Measurements from ENCODE around the gene NUP93.
"Not testable (repeated sequence)": the region's sequence is repeated elsewhere in the genome, so short reads cannot be mapped to it uniquely, and the experiment has no call there.

Gene NUP93

DNA sequence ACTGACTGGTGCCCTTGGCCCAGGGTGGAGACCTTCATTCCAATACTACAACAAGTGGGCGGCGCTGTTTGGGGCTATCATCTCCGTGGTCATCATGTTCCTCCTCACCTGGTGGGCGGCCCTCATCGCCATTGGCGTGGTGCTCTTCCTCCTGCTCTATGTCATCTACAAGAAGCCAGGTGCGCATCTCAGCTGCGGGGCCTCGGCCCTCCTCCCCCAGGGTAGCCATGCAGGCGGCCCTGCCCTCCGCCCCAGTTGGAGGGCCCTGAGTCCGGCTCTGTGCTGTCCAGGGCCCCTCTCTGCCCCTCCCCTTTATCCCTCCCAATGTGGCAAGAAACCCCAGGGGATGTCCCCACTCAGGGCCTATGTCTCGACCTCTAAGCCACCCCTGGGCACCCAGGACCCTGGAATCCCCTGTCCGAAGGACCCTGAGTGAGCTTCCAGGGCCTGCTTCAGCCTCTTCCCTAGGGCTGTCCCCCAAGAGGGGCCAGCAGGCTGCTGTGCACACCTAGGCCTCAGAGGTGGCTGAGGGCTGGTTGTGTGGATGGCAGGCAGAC lies 154.2 kb downstream of the NUP93 start:
- Histone ChIP-seq H3K79me2 (ENCODE audit: insufficient read depth, low read length) (no peaks in the 10 kb centered on the region), H3K27ac (ENCODE audit: low read length) (no peak overlapping the region), H3K9me3 (ENCODE audit: insufficient read depth, low read length, severe bottlenecking) (no peaks in the 10 kb centered on the region), H3K4me2 (ENCODE audit: insufficient read depth, low read length) (no peak overlapping the region), H3K4me1 (ENCODE audit: insufficient read depth, low read length) (no peaks in the 10 kb centered on the region), H3K4me3 (ENCODE audit: low read depth in 1 of 2, low read length in 2 of 2) (no peak overlapping the region), H3K9ac (ENCODE audit: low read depth, low read length) (no peak overlapping the region), H4K20me1 (ENCODE audit: insufficient read depth, low read length) (no peaks in the 10 kb centered on the region; the same call in 1 of the 2 replicates), H3K36me3 (ENCODE audit: insufficient read depth, low read length) (no peaks in the 10 kb centered on the region), H3K27me3 (ENCODE audit: insufficient read depth, low read length, poor library complexity) (no peaks in the 10 kb centered on the region), H2AFZ (ENCODE audit: low read depth, low read length) (no peak overlapping the region)
- DNase-seq (no peak), ATAC-seq (ENCODE audit: insufficient read depth, low read depth) (no peak)
- TF ChIP-seq EZH2 (IDR thresholded peaks at IDR 0.05; ENCODE audit: borderline replicate concordance, low read depth, low read length, severe bottlenecking), result no peak
- TF ChIP-seq, protein P1, sequence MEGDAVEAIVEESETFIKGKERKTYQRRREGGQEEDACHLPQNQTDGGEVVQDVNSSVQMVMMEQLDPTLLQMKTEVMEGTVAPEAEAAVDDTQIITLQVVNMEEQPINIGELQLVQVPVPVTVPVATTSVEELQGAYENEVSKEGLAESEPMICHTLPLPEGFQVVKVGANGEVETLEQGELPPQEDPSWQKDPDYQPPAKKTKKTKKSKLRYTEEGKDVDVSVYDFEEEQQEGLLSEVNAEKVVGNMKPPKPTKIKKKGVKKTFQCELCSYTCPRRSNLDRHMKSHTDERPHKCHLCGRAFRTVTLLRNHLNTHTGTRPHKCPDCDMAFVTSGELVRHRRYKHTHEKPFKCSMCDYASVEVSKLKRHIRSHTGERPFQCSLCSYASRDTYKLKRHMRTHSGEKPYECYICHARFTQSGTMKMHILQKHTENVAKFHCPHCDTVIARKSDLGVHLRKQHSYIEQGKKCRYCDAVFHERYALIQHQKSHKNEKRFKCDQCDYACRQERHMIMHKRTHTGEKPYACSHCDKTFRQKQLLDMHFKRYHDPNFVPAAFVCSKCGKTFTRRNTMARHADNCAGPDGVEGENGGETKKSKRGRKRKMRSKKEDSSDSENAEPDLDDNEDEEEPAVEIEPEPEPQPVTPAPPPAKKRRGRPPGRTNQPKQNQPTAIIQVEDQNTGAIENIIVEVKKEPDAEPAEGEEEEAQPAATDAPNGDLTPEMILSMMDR (IDR thresholded peaks at IDR 0.05; ENCODE audit: borderline replicate concordance, extremely low read depth, low read length, poor library complexity, severe bottlenecking), result no peak

DNA sequence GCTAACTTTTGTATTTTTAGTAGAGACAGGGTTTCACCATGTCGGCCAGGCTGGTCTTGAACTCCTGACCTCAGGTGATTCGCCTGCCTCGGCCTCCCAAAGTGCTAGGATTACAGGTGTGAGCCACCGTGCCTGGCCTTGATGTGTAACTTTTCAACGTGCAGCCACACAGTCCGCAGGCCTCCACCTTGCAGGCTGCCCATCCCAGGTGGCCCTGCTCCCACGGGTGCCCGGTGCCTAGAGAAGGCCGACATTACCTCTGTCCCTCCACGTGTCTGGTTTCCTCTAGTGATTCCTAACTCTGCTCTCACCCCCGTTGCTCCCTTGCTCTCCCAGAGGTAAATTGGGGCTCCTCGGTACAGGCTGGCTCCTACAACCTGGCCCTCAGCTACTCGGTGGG lies 155.0 kb downstream of the NUP93 start:
- not testable (repeated sequence) for H3K4me2 ChIP-seq (ENCODE audit: insufficient read depth, low read length); H3K27ac ChIP-seq (ENCODE audit: low read length); H3K79me2 ChIP-seq (ENCODE audit: insufficient read depth, low read length); ATAC-seq (ENCODE audit: insufficient read depth, low read depth); H3K4me3 ChIP-seq (ENCODE audit: low read depth in 1 of 2, low read length in 2 of 2); H3K27me3 ChIP-seq (ENCODE audit: insufficient read depth, low read length, poor library complexity); H3K9me3 ChIP-seq (ENCODE audit: insufficient read depth, low read length, severe bottlenecking); H3K9ac ChIP-seq (ENCODE audit: low read depth, low read length); H3K4me1 ChIP-seq (ENCODE audit: insufficient read depth, low read length); H2AFZ ChIP-seq (ENCODE audit: low read depth, low read length); H3K36me3 ChIP-seq (ENCODE audit: insufficient read depth, low read length); DNase-seq; H4K20me1 ChIP-seq (ENCODE audit: insufficient read depth, low read length)

- H3K36me3 ChIP-seq (ENCODE audit: insufficient read depth, low read length), result no peaks in the 10 kb centered on the region
- DNase-seq (no peak), ATAC-seq (ENCODE audit: insufficient read depth, low read depth) (no peak)
- H3K9ac ChIP-seq (ENCODE audit: low read depth, low read length), result no peak overlapping the region
- no peaks in the 10 kb centered on the region for H3K79me2 ChIP-seq (ENCODE audit: insufficient read depth, low read length)
- H3K4me3 ChIP-seq (ENCODE audit: low read depth in 1 of 2, low read length in 2 of 2), result no peak overlapping the region
- H4K20me1 ChIP-seq (ENCODE audit: insufficient read depth, low read length), result no peaks in the 10 kb centered on the region; the same call in 1 of the 2 replicates
- no peaks in the 10 kb centered on the region for H3K4me1 ChIP-seq (ENCODE audit: insufficient read depth, low read length)
- no peak overlapping the region for H3K4me2 ChIP-seq (ENCODE audit: insufficient read depth, low read length)
- H3K27me3 ChIP-seq (ENCODE audit: insufficient read depth, low read length, poor library complexity), result no peaks in the 10 kb centered on the region
- TF ChIP-seq, protein P1 (IDR thresholded peaks at IDR 0.05; ENCODE audit: borderline replicate concordance, extremely low read depth, low read length, poor library complexity, severe bottlenecking), result no peak
- no peak for TF ChIP-seq EZH2 (IDR thresholded peaks at IDR 0.05; ENCODE audit: borderline replicate concordance, low read depth, low read length, severe bottlenecking)
- H3K27ac ChIP-seq (ENCODE audit: low read length), result no peak overlapping the region
- no peak overlapping the region for H2AFZ ChIP-seq (ENCODE audit: low read depth, low read length)
- H3K9me3 ChIP-seq (ENCODE audit: insufficient read depth, low read length, severe bottlenecking), result no peaks in the 10 kb centered on the region
Measured at GRCh38 chr16:56885446-56886162, 155.7 kb downstream of the NUP93 start.

- Histone ChIP-seq H3K27me3 (ENCODE audit: insufficient read depth, low read length, poor library complexity) (no peaks in the 10 kb centered on the region), H4K20me1 (ENCODE audit: insufficient read depth, low read length) (no peaks in the 10 kb centered on the region; the same call in 1 of the 2 replicates), H3K4me3 (ENCODE audit: low read depth in 1 of 2, low read length in 2 of 2) (no peak overlapping the region), H3K79me2 (ENCODE audit: insufficient read depth, low read length) (no peaks in the 10 kb centered on the region), H3K36me3 (ENCODE audit: insufficient read depth, low read length) (no peaks in the 10 kb centered on the region), H3K9ac (ENCODE audit: low read depth, low read length) (no peak overlapping the region), H2AFZ (ENCODE audit: low read depth, low read length) (no peak overlapping the region), H3K4me2 (ENCODE audit: insufficient read depth, low read length) (no peak overlapping the region), H3K9me3 (ENCODE audit: insufficient read depth, low read length, severe bottlenecking) (no peaks in the 10 kb centered on the region), H3K27ac (ENCODE audit: low read length) (no peak overlapping the region), H3K4me1 (ENCODE audit: insufficient read depth, low read length) (no peaks in the 10 kb centered on the region)
- ATAC-seq (ENCODE audit: insufficient read depth, low read depth) (no peak), DNase-seq (no peak)
- TF ChIP-seq EZH2 (IDR thresholded peaks at IDR 0.05; ENCODE audit: borderline replicate concordance, low read depth, low read length, severe bottlenecking), result no peak
- TF ChIP-seq, protein P1 (IDR thresholded peaks at IDR 0.05; ENCODE audit: borderline replicate concordance, extremely low read depth, low read length, poor library complexity, severe bottlenecking), result no peak
Measured at GRCh38 chr16:56886296-56886695, 156.4 kb downstream of the NUP93 start.

Data from DND-41 (cell line).